NCI-H510A (cell line): Measurements from ENCODE around the gene KCNH6.
A peak's percentile ranks its signal among the peaks of the same experiment; 100 is the strongest.

Experiments used
- DNase-seq: peaks from one replicate; lab custom pipeline; 2025; lab: John Stamatoyannopoulos, UW

Gene KCNH6, protein sequence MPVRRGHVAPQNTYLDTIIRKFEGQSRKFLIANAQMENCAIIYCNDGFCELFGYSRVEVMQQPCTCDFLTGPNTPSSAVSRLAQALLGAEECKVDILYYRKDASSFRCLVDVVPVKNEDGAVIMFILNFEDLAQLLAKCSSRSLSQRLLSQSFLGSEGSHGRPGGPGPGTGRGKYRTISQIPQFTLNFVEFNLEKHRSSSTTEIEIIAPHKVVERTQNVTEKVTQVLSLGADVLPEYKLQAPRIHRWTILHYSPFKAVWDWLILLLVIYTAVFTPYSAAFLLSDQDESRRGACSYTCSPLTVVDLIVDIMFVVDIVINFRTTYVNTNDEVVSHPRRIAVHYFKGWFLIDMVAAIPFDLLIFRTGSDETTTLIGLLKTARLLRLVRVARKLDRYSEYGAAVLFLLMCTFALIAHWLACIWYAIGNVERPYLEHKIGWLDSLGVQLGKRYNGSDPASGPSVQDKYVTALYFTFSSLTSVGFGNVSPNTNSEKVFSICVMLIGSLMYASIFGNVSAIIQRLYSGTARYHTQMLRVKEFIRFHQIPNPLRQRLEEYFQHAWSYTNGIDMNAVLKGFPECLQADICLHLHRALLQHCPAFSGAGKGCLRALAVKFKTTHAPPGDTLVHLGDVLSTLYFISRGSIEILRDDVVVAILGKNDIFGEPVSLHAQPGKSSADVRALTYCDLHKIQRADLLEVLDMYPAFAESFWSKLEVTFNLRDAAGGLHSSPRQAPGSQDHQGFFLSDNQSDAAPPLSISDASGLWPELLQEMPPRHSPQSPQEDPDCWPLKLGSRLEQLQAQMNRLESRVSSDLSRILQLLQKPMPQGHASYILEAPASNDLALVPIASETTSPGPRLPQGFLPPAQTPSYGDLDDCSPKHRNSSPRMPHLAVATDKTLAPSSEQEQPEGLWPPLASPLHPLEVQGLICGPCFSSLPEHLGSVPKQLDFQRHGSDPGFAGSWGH

DNA sequence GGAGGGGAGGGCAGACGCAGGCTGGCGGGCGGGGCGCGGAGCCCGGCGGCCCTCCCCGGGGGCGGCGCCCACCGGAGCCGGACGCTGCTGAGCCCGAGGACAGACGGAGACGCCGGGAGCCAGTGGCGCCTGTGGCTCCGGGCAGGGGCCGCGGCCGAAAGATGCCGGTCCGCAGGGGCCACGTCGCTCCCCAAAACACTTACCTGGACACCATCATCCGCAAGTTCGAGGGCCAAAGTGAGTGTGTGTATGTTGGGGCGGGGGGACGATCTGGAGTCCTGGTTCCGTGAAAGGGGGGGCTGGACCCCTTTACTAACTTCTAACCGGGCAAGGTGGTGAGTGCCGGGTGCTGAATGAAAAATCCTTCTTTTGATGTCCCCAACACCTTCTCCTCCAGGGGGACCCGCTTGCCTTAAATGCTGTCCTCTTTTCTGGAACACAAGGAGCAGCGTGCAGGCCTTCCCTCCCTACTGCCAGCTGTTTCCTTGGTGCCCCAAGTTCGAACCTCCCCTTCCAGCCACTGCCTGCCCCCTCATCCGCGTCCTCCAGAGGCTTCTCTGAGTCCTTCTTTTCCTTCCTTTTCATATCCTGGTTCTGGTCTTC is at the start of gene KCNH6:
Gene KCNH6, plus strand, starts transcription at position 106 of the 603 bp plus-strand sequence. Its CDS starts 56 bp downstream, at position 162.
- DNase-seq = no peak

DNA sequence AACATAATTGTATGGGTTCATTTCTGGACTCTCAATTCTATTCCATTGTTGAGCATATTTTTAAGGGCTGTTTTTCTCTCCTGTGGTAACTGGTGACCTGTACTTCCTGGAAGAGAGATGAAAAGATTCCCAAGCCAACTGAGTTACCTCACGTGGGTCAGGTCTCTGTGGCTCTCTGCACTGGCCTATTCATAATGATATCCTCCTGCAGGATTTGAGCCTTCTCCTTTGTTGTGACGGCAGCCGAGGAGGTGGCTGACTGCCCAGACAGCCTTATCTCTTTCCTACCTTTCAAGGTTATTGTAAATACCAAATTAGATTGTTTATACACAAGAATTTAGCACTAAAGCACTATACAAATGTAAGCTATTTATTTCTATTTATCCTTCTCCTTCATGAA is 49.0 kb upstream of the KCNH6 start:
- DNase-seq = no peak

DNA sequence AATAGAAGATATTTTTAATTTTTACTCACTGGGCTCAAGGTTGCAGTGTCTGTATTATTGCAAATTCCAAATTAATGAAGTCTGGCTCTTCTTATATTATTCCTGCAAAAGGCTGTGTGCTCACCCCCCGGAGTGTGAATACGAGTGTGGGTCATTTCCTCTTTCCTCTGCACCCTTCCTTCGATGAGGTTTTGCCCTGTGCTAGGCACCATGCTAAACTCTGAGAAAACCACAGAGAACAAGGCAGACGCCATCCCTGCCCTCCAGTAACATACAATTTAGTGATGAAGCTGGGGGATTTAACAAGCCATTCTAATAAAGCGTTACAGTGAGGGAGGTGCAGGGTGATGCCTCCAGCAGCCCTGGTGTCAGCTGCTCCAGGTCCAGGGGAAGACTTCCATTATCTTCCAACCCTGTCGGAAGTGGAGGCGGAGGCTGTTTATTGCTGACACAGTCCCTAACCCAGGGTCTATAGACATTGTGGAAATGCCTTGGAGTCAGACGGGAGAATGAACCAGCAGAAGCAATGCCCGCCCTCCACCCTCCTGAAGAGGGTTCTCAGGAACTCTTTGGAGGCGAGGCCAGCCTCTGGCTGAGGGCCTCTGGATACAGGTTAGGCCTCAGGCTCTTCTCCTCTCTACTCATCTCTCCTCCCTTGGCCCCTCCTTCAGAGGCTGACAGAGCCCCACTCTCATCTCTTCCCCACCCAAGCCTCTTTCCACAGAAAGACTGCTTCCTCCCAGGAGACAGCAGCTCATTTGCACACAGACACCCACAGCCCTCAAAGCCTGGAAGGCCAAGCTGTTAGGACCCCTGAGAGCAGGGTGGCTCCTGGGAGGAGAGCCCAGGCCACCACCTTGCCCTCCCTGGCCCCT is 48.3 kb upstream of the KCNH6 start:
- DNase-seq = peak; percentile 33

DNA sequence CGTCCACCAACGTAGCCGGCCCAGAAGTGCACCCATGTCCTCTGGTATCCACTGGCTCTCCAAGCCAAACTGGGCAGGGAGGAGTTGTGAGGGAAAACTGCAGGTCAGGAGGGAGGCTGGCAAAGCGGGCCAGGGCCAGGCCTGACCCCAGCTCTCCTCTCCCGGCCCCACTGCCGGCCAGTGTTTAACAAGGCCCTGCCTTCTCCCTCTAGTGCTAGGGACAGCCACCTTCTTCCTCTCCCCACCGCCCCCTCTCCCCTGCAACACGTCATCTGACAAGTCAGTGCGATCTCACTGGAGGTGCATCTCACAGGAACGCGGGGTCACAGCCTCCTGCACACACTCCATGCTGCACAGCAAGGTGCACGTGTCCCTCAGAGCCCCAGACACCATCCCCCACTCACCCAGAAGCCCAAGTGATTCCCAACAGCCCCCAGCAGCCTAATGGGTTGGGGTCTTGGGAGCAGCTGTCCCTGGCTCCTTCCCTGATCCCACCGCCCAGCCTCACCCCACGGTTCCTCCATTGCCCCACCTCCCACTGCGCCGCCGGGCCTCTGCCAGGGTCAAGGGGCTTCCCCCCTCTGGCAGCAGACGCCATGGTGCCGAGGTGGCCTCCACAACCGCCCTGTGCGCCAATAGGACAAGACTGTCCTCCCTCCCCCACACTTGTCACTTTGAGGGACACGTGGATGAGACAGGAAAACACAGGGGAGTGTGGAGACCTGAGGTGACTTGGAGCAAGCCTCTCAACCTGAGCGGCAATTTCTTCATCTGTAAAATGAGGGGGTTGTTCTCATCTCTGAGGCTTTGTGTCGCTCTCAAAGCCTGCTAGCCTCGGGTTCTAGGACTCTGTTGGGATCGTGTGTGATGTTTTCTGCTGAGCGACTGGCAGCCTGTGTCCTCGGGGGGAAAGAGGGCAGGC is 47.4 kb upstream of the KCNH6 start:
- no peak for DNase-seq

DNA sequence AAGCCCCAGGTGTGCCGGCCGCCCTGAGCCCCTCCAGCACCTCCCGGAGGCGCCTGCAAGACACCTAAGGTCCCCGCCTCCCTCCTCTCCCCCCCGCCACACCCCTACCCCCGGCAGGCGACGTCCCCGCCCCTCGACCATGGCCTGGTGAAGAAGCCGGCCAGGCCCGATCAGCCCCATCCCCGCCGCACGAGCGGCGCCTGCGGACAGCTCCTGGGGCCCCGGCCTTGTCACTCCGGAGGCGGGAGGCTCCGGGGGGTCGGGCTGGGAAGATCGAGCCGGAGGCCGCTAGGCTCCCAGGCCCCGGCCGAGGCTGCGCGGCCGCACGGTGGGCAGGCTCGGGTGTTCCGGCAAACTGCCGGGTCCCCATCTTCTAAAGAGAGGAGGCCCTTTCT is 46.7 kb upstream of the KCNH6 start:
- DNase-seq = peak; percentile 75

DNA sequence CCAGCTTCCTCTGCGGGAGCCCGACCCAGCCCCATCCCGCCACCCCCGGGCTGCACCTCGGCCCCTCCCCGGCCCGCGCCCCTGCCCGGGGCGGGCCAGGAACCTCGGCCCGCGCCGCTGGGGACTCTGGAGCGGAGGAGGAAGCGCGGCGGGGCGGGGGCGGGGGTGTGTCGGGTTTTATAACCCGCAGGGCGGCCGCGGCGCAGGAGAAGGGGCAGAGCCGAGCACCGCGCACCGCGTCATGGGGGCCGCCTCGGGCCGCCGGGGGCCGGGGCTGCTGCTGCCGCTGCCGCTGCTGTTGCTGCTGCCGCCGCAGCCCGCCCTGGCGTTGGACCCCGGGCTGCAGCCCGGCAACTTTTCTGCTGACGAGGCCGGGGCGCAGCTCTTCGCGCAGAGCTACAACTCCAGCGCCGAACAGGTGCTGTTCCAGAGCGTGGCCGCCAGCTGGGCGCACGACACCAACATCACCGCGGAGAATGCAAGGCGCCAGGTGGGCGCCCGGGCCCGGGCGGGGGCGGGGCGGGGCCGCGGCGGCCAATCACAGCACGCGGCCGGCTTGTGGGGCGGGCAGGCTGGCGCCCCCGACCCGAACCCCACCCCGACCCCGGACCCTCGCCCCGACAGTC is 46.2 kb upstream of the KCNH6 start, which contains the start of gene ACE:
Gene ACE, plus strand, starts transcription at position 208 of the 626 bp plus-strand sequence. Its CDS starts 34 bp downstream, at position 242.
- peak; percentile 89 for DNase-seq

DNA sequence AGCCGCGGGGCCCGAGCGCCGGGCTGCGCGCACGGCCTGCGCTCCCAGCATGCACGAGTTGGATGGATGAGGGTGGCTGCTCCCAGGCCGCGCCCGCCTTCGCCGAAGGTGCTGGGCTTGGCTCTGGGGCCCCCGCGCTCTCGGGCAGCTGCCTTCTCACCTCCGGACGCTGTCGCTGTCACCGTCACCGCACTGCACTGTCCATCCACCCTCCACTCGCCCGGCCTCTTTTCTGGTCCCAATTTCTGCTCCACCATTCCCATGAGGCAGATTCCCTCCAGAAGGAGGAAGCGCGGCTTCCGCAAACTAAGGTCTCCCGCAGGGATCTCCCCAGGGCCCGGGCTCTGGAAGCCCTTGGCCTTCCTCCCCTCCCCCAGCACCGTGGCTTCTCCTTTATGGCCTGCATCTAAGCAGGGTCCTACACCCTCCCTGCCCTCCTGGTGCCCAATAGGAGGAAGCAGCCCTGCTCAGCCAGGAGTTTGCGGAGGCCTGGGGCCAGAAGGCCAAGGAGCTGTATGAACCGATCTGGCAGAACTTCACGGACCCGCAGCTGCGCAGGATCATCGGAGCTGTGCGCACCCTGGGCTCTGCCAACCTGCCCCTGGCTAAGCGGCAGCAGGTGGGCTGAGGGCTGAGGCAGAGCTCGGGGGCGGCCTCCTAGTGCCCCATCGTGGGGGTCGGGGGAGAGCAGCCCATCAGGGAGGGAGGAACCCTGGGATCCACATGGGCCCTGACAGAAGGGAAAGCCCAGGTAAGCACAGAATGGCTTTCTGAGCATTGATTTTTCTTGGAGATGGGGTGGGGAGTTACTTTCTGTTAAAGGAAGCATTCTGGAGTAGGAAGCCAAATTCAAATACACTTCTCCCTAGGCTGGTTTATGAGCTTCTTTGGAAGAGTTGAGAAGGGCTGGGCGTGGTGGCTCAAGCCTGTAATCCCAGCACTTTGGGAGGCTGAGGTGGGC is 45.4 kb upstream of the KCNH6 start:
- peak; percentile 85 for DNase-seq

DNA sequence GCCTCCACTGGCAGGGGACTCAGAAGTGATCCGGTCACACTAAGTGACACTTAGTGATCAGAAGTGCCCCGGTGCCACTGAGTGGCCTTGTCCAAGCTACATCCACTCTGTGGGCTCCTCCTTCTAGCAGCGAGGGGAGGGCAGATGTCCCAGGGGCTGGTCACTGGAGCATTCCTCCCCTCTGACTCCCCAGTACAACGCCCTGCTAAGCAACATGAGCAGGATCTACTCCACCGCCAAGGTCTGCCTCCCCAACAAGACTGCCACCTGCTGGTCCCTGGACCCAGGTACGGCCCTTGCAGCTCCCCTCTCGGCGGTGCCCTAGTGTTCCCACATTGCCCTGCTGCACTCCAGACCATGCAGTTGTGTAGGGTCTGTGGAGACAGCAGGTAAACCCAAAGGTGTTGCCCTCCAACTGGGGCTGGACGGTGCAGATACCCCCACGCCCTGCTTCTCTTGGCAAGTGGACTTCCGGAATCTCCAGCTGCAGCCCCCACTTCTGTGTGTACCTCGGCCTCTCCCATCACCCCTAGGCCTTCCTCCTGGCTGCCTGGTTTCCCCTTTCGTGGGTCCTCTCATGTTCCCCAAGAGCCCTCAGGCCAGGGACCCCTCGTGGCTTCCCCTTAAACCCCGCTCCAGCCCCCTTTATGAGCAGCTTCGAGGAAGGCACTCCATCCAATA is 44.2 kb upstream of the KCNH6 start:
- peak; percentile 77 for DNase-seq

DNA sequence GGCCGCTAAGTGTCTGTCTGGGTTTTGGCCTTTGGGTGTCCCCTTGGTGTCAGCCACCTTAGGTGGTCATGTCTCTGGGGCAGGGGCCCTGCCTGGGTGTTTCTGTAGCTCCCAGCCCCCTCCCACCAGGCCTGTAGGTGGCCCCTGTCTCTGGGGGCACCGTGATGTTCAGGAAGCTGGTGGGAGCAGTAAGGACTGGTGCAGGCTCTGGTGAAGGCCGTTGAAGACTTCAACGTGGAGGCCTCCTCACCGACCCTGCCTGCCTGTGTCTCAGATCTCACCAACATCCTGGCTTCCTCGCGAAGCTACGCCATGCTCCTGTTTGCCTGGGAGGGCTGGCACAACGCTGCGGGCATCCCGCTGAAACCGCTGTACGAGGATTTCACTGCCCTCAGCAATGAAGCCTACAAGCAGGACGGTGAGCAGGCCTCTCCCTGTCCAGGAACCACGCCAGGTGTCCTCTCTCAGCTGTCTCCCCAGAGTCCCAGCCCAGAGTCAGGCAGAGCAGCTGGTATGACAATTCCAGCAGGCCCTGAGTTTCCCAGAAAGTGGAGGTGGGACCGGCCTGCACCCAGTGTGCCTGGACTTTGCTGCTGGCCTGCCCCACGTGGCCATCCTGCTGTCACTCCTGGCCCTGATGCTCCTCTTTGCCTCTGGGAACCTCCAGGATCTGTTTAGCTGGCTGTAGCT is 43.5 kb upstream of the KCNH6 start:
- peak; percentile 27 for DNase-seq

DNA sequence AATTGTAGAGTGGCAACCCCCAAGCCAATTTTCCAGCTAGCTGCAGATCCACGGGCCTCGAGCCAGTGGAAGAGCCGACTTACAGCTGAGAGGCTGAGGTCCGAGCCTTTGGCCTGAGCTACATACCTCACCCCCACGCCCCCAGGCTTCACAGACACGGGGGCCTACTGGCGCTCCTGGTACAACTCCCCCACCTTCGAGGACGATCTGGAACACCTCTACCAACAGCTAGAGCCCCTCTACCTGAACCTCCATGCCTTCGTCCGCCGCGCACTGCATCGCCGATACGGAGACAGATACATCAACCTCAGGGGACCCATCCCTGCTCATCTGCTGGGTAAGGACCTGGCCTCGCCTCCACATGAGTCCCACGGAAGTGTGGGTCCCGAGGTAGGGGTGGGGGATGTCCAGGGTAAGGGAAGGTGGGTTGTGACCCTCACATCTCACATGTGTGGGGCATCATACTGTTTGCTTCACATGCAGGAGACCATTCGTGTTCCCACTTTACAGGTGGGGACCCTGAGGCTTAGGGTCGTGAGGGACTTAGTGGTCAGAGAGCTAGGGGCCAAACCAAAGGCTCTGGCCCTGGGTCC is 42.9 kb upstream of the KCNH6 start:
- DNase-seq = no peak

DNA sequence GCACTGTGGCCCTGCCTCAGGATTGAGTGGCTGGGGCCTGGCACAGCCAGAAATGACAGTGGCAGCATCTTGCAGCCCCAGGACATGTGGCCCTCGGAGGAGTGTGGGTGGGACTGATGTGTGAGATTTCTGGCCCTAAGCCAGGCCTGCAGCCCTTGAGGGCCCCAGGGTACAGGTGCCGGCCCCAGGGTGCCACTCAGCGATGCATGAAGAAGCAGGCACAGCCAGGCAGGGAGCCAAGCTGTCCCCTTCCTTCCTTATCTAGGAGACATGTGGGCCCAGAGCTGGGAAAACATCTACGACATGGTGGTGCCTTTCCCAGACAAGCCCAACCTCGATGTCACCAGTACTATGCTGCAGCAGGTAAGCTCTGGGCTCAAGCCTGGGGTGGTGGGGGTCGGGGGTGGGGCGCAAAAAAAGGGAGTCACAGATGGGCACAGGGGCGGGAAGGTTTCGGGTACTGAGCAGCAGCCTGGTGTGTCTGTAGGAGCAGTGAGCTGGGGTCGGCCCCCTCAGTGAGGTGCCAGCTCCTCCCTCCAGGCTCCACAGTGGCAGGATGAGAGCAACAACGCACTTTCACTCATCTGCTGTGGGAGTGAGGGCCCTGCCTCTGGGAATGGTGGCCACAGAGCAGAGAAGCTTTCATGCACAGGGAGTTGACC is 42.2 kb upstream of the KCNH6 start:
- peak; percentile 97 for DNase-seq

DNA sequence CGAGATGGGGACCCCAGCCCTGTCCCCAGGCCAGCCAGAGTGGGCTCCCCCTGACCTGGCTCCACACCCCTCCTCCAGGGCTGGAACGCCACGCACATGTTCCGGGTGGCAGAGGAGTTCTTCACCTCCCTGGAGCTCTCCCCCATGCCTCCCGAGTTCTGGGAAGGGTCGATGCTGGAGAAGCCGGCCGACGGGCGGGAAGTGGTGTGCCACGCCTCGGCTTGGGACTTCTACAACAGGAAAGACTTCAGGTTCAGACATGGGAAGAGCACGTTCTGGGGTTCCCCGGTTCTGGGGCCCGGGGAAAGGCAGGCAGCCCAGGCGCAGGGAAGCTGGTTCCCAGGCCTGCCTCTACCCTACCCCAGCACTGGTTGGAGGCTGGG is 41.7 kb upstream of the KCNH6 start:
- no peak for DNase-seq

DNA sequence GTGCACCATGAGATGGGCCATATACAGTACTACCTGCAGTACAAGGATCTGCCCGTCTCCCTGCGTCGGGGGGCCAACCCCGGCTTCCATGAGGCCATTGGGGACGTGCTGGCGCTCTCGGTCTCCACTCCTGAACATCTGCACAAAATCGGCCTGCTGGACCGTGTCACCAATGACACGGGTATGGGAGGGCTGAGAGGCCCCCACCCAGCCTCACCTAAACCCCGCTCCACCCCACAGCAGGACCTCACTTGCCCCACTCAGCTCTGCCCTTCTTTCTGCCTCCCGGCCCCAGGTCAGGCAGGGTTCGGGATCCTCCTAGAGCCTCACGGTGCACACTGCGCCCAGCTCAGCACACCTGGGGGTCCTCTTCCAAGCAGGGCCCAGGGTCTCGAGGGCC is 40.6 kb upstream of the KCNH6 start:
- DNase-seq = no peak

DNA sequence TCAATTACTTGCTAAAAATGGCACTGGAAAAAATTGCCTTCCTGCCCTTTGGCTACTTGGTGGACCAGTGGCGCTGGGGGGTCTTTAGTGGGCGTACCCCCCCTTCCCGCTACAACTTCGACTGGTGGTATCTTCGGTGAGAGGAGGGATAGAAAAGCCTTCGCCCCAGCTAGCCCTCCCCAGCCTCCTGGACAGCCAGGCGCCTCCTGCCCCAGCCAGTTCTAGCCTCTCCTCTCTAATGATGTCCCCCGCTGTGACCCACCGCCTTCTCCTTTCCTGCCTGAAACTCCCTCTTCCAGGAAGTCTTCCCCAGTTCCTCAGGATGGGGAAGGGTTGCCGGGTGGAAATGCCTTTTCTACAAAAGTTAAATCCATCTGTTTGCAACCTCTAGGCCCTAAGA is 40.1 kb upstream of the KCNH6 start:
- DNase-seq = no peak

DNA sequence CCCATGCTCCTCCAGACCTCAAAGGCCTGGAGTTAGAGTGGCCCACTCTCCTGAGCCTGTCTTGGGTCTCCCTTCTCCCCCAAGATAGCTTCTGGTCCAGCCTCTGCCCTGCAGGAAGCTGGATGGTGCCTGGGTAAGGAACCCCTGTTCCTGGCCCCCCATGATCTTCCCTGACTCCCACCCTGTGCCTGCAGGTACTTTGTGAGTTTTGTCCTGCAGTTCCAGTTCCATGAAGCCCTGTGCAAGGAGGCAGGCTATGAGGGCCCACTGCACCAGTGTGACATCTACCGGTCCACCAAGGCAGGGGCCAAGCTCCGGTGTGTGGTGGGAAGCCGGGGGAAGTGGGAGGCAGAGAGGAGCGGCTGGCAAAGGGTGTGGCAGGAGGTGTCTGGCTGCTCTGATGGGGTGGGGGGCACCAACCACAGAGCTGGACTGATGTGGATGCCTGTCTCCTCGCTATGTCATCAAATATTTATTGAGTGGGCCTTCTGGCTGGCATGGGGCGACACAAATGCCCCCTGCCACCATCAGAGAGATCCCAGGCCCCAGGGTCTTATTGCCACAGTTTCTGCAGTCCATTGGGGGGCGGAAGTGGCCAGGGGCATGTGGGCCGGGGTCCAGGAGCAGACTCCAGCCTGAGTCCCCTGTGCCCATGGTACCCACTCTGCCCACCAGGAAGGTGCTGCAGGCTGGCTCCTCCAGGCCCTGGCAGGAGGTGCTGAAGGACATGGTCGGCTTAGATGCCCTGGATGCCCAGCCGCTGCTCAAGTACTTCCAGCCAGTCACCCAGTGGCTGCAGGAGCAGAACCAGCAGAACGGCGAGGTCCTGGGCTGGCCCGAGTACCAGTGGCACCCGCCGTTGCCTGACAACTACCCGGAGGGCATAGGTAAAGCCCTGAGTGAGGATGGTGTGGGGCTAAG is 39.2 kb upstream of the KCNH6 start:
- DNase-seq = no peak
